ENCODE data around the gene KCTD18. TPM values are rescaled to one million over a fixed set of nuclear protein-coding genes. Genes with fewer than 3 reads are reported as not detected.

Gene KCTD18
- total RNA-seq, 1 experiment from 2014 or later = 13.0 TPM

DNA sequence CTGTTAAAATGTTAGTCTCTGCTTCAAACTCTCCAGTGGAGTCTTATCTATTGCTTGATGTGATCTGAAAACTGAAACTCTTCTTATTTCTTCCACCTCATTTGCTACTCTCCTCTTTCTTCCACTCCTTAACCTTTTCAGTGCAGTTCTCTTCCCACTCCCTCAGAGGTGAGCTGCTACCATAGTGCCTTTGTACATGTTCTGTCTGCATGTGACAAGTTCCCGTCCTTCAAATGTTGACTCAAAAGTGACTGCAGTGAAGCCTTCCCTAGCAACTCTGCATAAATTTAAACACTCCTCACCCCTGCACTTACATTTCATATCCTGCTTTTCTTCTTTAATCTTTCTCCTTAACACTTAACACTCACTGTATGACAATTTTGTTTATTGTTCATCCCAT lies 28.3 kb upstream of the KCTD18 start:
- H3K79me2 ChIP-seq (ENCODE audit: low read length) = peaks cover 6% of the 10 kb centered on the region
- no peak overlapping the region for H2AFZ ChIP-seq (ENCODE audit: low read length)
- DNase-seq (no peak), ATAC-seq (no peak)
- no peaks in the 10 kb centered on the region for H3K9me2 ChIP-seq (replicated peaks; ENCODE audit: low read length)
- H3K4me2 ChIP-seq (ENCODE audit: low read length) = no peak overlapping the region
- H3K27me3 ChIP-seq (ENCODE audit: low read length) = no peaks in the 10 kb centered on the region
- H3K9ac ChIP-seq (ENCODE audit: low read length) = no peak overlapping the region
- no peak overlapping the region for H3K27ac ChIP-seq (ENCODE audit: low read length)
- H3K4me1 ChIP-seq (ENCODE audit: insufficient read depth, low read length) = peaks cover 10% of the 10 kb centered on the region
- H3K4me3 ChIP-seq (ENCODE audit: low read length) = no peak overlapping the region
- no peaks in the 10 kb centered on the region for H4K20me1 ChIP-seq (ENCODE audit: low read length)
- no peak for TF ChIP-seq EZH2 (IDR thresholded peaks at IDR 0.05; ENCODE audit: low read length, unreplicated experiment)
- no peak for TF ChIP-seq EZH2phosphoT487 (IDR thresholded peaks at IDR 0.05; ENCODE audit: borderline replicate concordance, low read length)
- TF ChIP-seq, protein P1, sequence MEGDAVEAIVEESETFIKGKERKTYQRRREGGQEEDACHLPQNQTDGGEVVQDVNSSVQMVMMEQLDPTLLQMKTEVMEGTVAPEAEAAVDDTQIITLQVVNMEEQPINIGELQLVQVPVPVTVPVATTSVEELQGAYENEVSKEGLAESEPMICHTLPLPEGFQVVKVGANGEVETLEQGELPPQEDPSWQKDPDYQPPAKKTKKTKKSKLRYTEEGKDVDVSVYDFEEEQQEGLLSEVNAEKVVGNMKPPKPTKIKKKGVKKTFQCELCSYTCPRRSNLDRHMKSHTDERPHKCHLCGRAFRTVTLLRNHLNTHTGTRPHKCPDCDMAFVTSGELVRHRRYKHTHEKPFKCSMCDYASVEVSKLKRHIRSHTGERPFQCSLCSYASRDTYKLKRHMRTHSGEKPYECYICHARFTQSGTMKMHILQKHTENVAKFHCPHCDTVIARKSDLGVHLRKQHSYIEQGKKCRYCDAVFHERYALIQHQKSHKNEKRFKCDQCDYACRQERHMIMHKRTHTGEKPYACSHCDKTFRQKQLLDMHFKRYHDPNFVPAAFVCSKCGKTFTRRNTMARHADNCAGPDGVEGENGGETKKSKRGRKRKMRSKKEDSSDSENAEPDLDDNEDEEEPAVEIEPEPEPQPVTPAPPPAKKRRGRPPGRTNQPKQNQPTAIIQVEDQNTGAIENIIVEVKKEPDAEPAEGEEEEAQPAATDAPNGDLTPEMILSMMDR (conservative IDR thresholded peaks at IDR 0.05; ENCODE audit: low read depth, low read length) = no peak
- no peaks in the 10 kb centered on the region for H3K9me3 ChIP-seq (ENCODE audit: low read length)
- H3F3A ChIP-seq (ENCODE audit: low read length, unreplicated experiment) = no peaks in the 10 kb centered on the region
- no TSS peak for BruUV-seq (replicated peaks)
- CTCF ChIA-PET = no interaction called here
- H3K36me3 ChIP-seq (ENCODE audit: low read depth, low read length) = peaks cover 76% of the 10 kb centered on the region
- POLR2A ChIA-PET (ENCODE audit: unreplicated experiment) = no interaction called here
- intact Hi-C loops (cut with micrococcal nuclease) = no loop called here

GRCh38 chr2:200534572-200534971 lies 24.7 kb upstream of the KCTD18 start:
- ChIA-PET CTCF (no interaction called here), POLR2A (ENCODE audit: unreplicated experiment) (no interaction called here)
- H3K27me3 ChIP-seq (ENCODE audit: low read length) = no peaks in the 10 kb centered on the region
- intact Hi-C loops (cut with micrococcal nuclease) = no loop called here
- peaks cover 10% of the 10 kb centered on the region for H3K4me1 ChIP-seq (ENCODE audit: insufficient read depth, low read length)
- H3F3A ChIP-seq (ENCODE audit: low read length, unreplicated experiment) = no peaks in the 10 kb centered on the region
- TF ChIP-seq, protein P1 (conservative IDR thresholded peaks at IDR 0.05; ENCODE audit: low read depth, low read length) = no peak
- no peak for TF ChIP-seq EZH2phosphoT487 (IDR thresholded peaks at IDR 0.05; ENCODE audit: borderline replicate concordance, low read length)
- TF ChIP-seq EZH2 (IDR thresholded peaks at IDR 0.05; ENCODE audit: low read length, unreplicated experiment) = no peak
- BruUV-seq (replicated peaks) = no TSS peak
- H4K20me1 ChIP-seq (ENCODE audit: low read length) = 0 out of 2 replicates have a peak, but pooled peaks cover 4% of the 10 kb centered on the region
- peaks cover 42% of the 10 kb centered on the region for H3K79me2 ChIP-seq (ENCODE audit: low read length)
- peaks cover 50% of the 10 kb centered on the region for H3K36me3 ChIP-seq (ENCODE audit: low read depth, low read length)
- H3K9ac ChIP-seq (ENCODE audit: low read length) = no peak overlapping the region
- H3K9me3 ChIP-seq (ENCODE audit: low read length) = no peaks in the 10 kb centered on the region
- H3K27ac ChIP-seq (ENCODE audit: low read length) = no peak overlapping the region
- DNase-seq = no peak
- no peak overlapping the region for H3K4me3 ChIP-seq (ENCODE audit: low read length)
- H3K9me2 ChIP-seq (replicated peaks; ENCODE audit: low read length) = no peaks in the 10 kb centered on the region
- ATAC-seq = no peak
- H2AFZ ChIP-seq (ENCODE audit: low read length) = no peak overlapping the region
- H3K4me2 ChIP-seq (ENCODE audit: low read length) = no peak overlapping the region

GRCh38 chr2:200533754-200534153 lies 23.9 kb upstream of the KCTD18 start:
- TF ChIP-seq EZH2phosphoT487 (IDR thresholded peaks at IDR 0.05; ENCODE audit: borderline replicate concordance, low read length) (no peak), EZH2 (IDR thresholded peaks at IDR 0.05; ENCODE audit: low read length, unreplicated experiment) (no peak)
- TF ChIP-seq, protein P1 (conservative IDR thresholded peaks at IDR 0.05; ENCODE audit: low read depth, low read length) = no peak
- H3K4me3 ChIP-seq (ENCODE audit: low read length) = no peak overlapping the region
- no peaks in the 10 kb centered on the region for H3K9me2 ChIP-seq (replicated peaks; ENCODE audit: low read length)
- no TSS peak for BruUV-seq (replicated peaks)
- no peak overlapping the region for H3K9ac ChIP-seq (ENCODE audit: low read length)
- H3F3A ChIP-seq (ENCODE audit: low read length, unreplicated experiment) = no peaks in the 10 kb centered on the region
- 0 out of 2 replicates have a peak, but pooled peaks cover 4% of the 10 kb centered on the region for H4K20me1 ChIP-seq (ENCODE audit: low read length)
- no peaks in the 10 kb centered on the region for H3K27me3 ChIP-seq (ENCODE audit: low read length)
- no peak overlapping the region for H3K4me2 ChIP-seq (ENCODE audit: low read length)
- POLR2A ChIA-PET (ENCODE audit: unreplicated experiment) = no interaction called here
- H3K27ac ChIP-seq (ENCODE audit: low read length) = no peak overlapping the region
- intact Hi-C loops (cut with micrococcal nuclease) = no loop called here
- ATAC-seq (no peak), DNase-seq (no peak)
- H3K36me3 ChIP-seq (ENCODE audit: low read depth, low read length) = peaks cover 46% of the 10 kb centered on the region
- CTCF ChIA-PET = no interaction called here
- H2AFZ ChIP-seq (ENCODE audit: low read length) = no peak overlapping the region
- no peaks in the 10 kb centered on the region for H3K9me3 ChIP-seq (ENCODE audit: low read length)
- peaks cover 14% of the 10 kb centered on the region for H3K4me1 ChIP-seq (ENCODE audit: insufficient read depth, low read length)
- peaks cover 50% of the 10 kb centered on the region for H3K79me2 ChIP-seq (ENCODE audit: low read length)

Measured in PC-3 (cell line).